ENCODE results near the gene EYA2. TPM values are rescaled to one million over a fixed set of nuclear protein-coding genes. Genes with fewer than 3 reads are reported as not detected.

EYA2 gene
- total and polyA plus RNA-seq, 2 donors (not counting 3 experiments of a cell fraction or from before 2014, with no cell fraction given): not detected

- dilution Hi-C loops (cut with MboI; ENCODE audit: extremely low pct_ligation_motif_present, low sequenced_read_pairs): no loop called here
- ChIA-PET POLR2A (no interaction called here), CTCF (interaction anchor here (2.1 kb wide), 1 partner anchor 149 kb away, joined by 9 read pairs; no protein-coding TSS in a partner anchor)
- H3K4me3 ChIP-seq (replicated peaks in 1 of 3; ENCODE audit: insufficient read depth in 1 of 3, low read depth in 1 of 3, low read length in 3 of 3): no peak overlapping the region
- H3K79me2 ChIP-seq (ENCODE audit: control insufficient read depth, insufficient read depth, low read length): peaks cover 7% of the 10 kb centered on the region
- H3K9me1 ChIP-seq (replicated peaks; ENCODE audit: control insufficient read depth, extremely low read depth, insufficient read depth, low read length): no peaks in the 10 kb centered on the region
- H3K4me1 ChIP-seq (ENCODE audit: control insufficient read depth, extremely low read depth, insufficient read depth, low read length): no peaks in the 10 kb centered on the region
- no peak for FAIRE-seq
- no peaks in the 10 kb centered on the region for H3K27me3 ChIP-seq (ENCODE audit: control insufficient read depth in 2 of 2, insufficient read depth in 2 of 2, low read length in 2 of 2)
- H3K36me3 ChIP-seq (ENCODE audit: control insufficient read depth in 2 of 2, extremely low read depth in 1 of 2, insufficient read depth in 2 of 2, low read length in 2 of 2): peaks cover 21 to 41% of the 10 kb centered on the region in 2 experiments
- no peak overlapping the region for H3K4me2 ChIP-seq (ENCODE audit: insufficient read depth, low read length)
- no peak overlapping the region for H3K27ac ChIP-seq (ENCODE audit: insufficient read depth, low read depth, low read length)
- no peak for DNase-seq (ENCODE audit: low read depth, low spot score)
- no peak overlapping the region for H3K9ac ChIP-seq (replicated peaks; ENCODE audit: extremely low read depth, insufficient read depth, low read length)
- no peaks in the 10 kb centered on the region for H3K9me3 ChIP-seq (replicated peaks; ENCODE audit: control insufficient read depth, insufficient read depth, low read length)
- BruUV-seq (replicated peaks): no TSS peak
- no peak overlapping the region for H2AFZ ChIP-seq (ENCODE audit: low read depth, low read length)
- TF ChIP-seq MAX (IDR thresholded peaks at IDR 0.05; ENCODE audit: insufficient read depth, insufficient read length): no peak
- TF ChIP-seq POLR2AphosphoS5 (IDR thresholded peaks at IDR 0.05; ENCODE audit: insufficient read depth, low read depth, low read length): no peak
- TF ChIP-seq CTCF (IDR thresholded peaks at IDR 0.05; ENCODE audit: extremely low read depth in 1 of 2, insufficient read depth in 1 of 2, low read depth in 1 of 2, low read length in 2 of 2): no peak
- no peak for TF ChIP-seq GATA2 (IDR thresholded peaks at IDR 0.05; ENCODE audit: insufficient read depth, insufficient read length, low read depth, low read length)
- no peak for TF ChIP-seq MYC (IDR thresholded peaks at IDR 0.05; ENCODE audit: low read depth, low read length)
- no peak for TF ChIP-seq POLR2A (IDR thresholded peaks at IDR 0.05; ENCODE audit: low read depth, low read length)
- no peak for TF ChIP-seq JUN (IDR thresholded peaks at IDR 0.05; ENCODE audit: borderline replicate concordance, insufficient read depth, insufficient read length, low read depth)
- no peak for TF ChIP-seq FOS (IDR thresholded peaks at IDR 0.05; ENCODE audit: borderline replicate concordance, insufficient read depth, low read length)
- no peak for TF ChIP-seq EZH2 (IDR thresholded peaks at IDR 0.05; ENCODE audit: borderline replicate concordance, low read depth, low read length, severe bottlenecking)
- H4K20me1 ChIP-seq (replicated peaks; ENCODE audit: control insufficient read depth, extremely low read depth, insufficient read depth, low read length): no peaks in the 10 kb centered on the region
- intact Hi-C loops (cut with micrococcal nuclease): no loop called here
These were observed 340.5 kb downstream of the EYA2 start for GRCh38 chr20:47235111-47235510.

Data from endothelial cell of umbilical vein (primary cell).